ENCODE measurements around the gene SEL1L.
A peak's percentile ranks its signal among the peaks of the same experiment; 100 is the strongest.
"Not testable (repeated sequence)": the region's sequence is repeated elsewhere in the genome, so short reads cannot be mapped to it uniquely, and the experiment has no call there.

Gene SEL1L

DNA sequence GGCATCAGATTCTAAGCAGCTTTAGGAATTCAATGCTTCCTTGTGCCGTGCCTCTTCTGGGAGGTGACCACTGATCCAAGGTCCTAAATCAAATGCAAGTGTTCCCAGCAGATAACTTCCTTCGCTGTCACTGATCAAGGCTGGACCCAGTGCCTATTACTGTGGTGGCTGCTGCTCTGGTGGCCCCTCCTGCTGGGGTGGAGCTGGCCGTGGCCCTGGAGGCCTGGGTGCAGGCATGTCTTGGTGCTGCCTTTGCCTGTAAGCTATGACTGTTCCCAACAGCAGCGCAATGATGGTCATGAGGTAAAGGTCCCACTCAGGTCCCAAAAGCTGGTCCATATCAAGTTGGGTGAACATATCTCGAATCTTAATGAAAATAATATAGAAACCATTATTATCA is 56.8 kb downstream of the SEL1L start:
- DNase-seq (ENCODE audit: insufficient read length, low spot score) (no peak), FAIRE-seq (no peak)

GRCh38 chr14:81474685-81475324 is 58.8 kb downstream of the SEL1L start:
- no peak for FAIRE-seq

DNA sequence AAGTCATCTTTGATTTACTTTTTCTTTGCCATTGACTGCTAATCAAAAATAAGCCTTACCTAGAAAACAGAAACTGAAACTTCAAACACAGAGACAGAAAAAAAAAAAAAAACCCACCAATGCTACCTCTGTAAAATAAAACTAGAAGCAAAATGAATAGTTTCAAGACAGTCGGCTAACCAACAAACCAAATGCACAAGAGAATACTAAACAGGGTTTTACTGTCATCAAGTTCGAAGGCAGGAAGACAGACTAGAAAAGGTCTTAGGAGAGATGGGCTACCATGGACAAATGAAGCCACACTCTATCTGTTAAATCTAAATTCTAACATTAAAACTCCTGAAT is 59.5 kb downstream of the SEL1L start:
- FAIRE-seq (peak; percentile 92), DNase-seq (ENCODE audit: insufficient read length, low spot score) (peak; percentile 26)

More at GRCh38 chr14:81474685-81475324, 58.8 kb downstream of the SEL1L start:
- no peak for DNase-seq (ENCODE audit: insufficient read length, low spot score)

GRCh38 chr14:81473456-81474147 is 60.1 kb downstream of the SEL1L start:
- peak; percentile 57 for FAIRE-seq
- DNase-seq (ENCODE audit: insufficient read length, low spot score) = no peak

DNA sequence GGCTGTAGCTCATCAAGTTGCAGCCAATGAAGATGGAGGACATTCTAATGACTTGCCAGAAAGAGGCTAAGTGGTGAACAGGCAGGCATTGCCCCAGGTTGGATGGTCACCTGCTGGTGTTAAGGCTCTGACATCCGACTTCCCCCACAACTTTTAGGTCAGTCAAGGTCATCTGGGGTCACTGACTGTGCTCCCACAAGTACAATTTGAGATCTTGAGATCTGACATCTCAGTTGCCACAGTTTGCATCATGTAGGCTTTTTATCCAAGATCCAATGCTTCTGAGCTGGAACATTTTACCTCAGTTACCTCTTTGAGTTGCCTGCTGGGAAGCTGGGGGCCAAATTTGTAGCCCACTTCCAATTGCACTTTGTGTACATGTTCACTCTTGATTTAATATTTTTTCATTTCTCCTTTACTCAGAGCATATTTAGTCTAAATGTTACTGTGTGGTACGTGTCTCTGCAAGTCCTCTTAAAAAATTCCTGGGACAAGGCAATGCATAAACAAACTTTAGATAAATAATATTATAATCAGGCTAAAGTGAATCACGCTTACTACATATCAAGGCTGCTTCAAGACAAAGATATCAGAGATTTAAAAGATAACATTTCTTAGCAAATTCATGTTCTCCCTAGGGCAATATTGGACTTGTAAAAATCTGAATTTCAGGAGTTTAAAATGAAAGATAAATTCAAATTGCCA is 61.4 kb downstream of the SEL1L start:
- FAIRE-seq (peak; percentile 66), DNase-seq (ENCODE audit: insufficient read length, low spot score) (no peak)

- FAIRE-seq = peak; percentile 98
Observed at GRCh38 chr14:81471062-81471461, 62.6 kb downstream of the SEL1L start.

DNA sequence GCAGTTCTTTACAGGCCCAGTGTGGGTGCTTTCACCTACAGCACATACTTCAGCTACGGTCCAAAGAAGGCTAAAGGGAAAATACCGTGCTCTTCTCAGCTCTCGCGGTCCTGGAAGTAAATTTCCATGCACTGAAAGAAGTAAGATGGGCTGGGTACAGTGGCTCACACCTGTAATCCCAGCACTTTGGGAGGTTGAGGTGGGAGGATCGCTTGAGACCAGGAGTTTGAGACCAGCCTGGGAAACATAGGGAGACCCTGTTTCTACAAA is 63.2 kb downstream of the SEL1L start:
- not testable (repeated sequence) for DNase-seq (ENCODE audit: insufficient read length, low spot score); FAIRE-seq

More at GRCh38 chr14:81471062-81471461, 62.6 kb downstream of the SEL1L start:
- no peak for DNase-seq (ENCODE audit: insufficient read length, low spot score)

DNA sequence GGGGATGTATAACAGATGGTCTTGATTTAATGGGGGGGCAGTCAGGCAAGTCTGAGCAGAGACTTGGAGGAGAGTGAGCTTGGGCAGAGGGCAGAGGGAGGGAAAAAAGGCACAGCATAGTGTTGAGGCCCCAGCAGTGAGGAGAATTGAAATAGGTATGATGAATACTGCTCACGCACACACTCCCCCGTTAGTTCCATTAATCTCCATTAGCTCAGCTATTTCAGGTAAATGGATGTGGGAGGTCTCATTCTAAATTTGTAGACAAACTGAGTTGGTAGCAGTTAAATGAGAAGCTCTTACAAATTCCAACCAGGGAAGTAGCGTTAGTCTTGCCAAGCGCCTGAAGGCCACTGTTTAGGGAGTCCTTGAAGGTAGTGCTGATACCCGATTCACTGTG is 66.8 kb downstream of the SEL1L start:
- no peak for DNase-seq (ENCODE audit: insufficient read length, low spot score)
- FAIRE-seq = no peak

GRCh38 chr14:81465507-81466228 is 68.0 kb downstream of the SEL1L start:
- DNase-seq (ENCODE audit: insufficient read length, low spot score) (no peak), FAIRE-seq (no peak)

GRCh38 chr14:81465003-81465392 is 68.7 kb downstream of the SEL1L start:
- DNase-seq (ENCODE audit: insufficient read length, low spot score); FAIRE-seq: not testable (repeated sequence)

DNA sequence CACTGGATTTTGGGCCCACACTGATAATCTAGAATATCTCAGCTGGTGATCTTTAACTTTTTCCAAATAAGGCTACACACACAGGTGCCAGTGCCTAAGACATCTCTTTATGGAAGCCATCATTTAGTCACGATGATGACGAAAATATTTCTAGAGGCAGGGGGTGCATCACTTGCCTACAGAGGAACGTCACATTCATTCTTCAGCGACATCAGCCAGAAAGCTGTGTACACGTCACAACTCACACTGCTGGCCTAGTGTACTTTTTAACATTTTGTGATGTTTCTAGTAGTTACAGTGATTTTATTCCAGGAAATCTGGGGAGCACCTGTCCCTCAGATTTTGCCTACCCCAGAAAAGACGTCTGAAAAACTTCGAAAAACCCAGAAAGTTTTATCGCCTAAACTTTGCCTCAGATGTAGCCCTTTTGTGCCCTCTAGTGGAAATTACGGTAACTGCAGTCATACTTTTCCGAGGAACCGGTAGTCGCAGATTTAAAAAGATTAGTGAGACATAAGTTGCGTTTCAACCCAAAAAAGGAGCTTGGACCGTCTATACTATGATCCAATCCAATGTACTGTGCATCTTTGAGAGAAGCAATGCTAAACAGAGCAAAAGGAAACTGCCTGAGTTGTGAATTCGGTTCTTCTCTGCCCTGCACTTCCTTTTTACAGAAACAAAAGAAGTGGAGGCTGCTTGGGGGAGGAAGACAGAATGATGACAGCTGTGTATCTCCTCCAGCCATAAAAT is 69.2 kb downstream of the SEL1L start:
- peak; percentile 90 for FAIRE-seq
- peak; percentile 46 for DNase-seq (ENCODE audit: insufficient read length, low spot score)

GRCh38 chr14:81462356-81462755 is 71.3 kb downstream of the SEL1L start:
- not testable (repeated sequence) for FAIRE-seq; DNase-seq (ENCODE audit: insufficient read length, low spot score)

GRCh38 chr14:81459912-81460311 is 73.7 kb downstream of the SEL1L start:
- DNase-seq (ENCODE audit: insufficient read length, low spot score) = no peak
- FAIRE-seq = no peak

- no peak for FAIRE-seq
- DNase-seq (ENCODE audit: insufficient read length, low spot score) = no peak
Observed at GRCh38 chr14:81458352-81458751, 75.3 kb downstream of the SEL1L start.

GRCh38 chr14:81455390-81455789 is 78.3 kb downstream of the SEL1L start:
- DNase-seq (ENCODE audit: insufficient read length, low spot score) (no peak), FAIRE-seq (no peak)

GRCh38 chr14:81454572-81455218 is 79.0 kb downstream of the SEL1L start:
- FAIRE-seq = peak; percentile 39

DNA sequence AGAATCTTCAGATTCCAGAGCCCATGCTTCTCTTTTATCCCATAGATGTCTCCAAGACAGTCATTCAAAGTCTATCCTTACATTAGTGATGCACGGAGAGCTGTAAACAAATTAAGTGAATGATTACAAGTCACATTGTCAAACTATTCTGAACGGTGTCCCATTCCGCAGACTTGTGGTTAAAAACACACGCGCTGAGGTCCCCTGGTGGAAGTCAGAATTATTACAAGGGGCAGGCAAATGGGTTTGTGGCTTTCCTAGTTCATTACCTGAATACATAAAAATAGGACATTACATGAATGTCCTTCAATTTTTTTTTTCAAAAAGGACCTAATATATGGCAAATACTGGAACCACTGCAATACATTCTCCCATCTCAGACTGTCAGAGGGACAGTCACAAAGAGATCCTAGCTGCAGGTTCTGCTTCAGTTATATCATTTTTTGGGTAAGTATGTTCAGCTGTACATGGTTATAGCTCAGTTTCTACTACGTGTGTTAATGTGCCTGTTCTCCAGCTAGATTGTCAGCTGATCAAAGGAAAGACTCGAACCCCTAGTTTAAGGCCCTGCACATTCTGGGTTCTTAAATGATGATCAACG is 80.4 kb downstream of the SEL1L start:
- peak; percentile 27 for DNase-seq (ENCODE audit: insufficient read length, low spot score)
- peak; percentile 85 for FAIRE-seq

More at GRCh38 chr14:81454572-81455218, 79.0 kb downstream of the SEL1L start:
- no peak for DNase-seq (ENCODE audit: insufficient read length, low spot score)

DNA sequence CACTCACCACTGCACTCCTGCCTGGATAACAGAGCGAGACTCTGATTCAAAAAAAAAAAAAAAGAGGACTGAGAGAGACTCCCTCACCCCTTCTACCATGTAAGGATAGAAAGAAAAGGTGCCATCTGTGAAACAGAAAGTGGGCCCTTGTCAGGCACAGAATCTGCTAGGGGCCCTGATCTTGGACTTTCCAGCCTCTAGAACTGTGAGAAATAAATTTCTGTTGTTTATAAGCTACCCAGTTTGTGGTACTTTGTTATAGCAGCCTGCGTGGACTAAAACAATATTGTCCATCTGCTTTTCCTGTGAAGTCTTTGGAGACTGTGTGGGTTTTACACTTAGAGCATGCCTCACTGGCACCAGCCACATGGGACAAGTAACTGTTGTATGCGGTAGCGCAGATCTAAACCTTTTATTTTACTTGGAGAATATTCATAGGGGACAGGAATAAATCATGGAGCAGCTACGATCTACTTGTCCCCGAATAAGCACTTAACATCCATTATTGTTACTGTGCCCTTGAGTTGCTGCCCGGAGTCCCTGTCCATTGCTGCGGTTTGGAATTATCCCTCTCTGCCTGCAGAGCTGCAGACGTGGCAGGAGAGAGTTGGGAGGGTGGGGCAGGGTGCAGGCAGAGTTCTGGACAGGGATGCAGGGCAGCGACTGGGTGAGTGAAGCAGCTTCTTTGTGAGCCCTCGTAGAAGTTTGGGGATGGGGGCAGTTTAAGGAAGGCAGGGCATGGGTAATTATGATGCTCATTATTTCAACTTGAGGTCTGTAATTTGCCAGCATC is 81.1 kb downstream of the SEL1L start:
- FAIRE-seq = no peak
- DNase-seq (ENCODE audit: insufficient read length, low spot score) = no peak

DNA sequence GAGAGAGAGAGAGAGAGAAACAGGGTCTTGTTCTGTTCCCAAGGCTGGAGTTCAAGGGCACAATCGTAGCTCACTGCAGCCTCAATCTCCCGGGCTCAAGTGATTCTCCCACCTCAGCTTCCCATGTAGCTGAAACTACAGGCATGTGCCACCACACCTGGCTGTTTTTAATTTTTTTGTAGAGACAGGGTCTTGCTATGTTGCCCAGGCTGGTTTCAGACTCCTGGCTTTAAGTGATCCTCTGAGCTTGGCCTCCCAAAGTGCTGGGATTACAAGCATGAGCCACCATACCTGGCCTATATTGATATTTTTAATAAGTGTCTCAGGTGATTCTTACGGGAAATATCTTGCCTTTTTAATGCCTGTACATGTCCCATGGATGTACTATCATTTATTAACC is 82.7 kb downstream of the SEL1L start:
- FAIRE-seq (no peak), DNase-seq (ENCODE audit: insufficient read length, low spot score) (no peak)

Measured in GM19239 (cell line).